K562 (cell line): ENCODE results near the gene FOXO4. TPM values are rescaled to one million over a fixed set of nuclear protein-coding genes. Genes with fewer than 3 reads are reported as not detected.
A peak's percentile ranks its signal among the peaks of the same experiment; 100 is the strongest.

Experiments used
- ATAC-seq: fragments of 200-7000 bp; cut with Tn5 transposase; 3 replicates; pipeline ENCODE4 v1.9.1; 2020; ENCODE audit warnings: moderate library complexity
- BruUV-seq: library from RNA; stranded (reverse); fragments of 400-500 nt; replicated peaks from 2 replicates; lab custom pipeline; 2021; lab: Mats Ljungman, UMichigan
- CTCF ChIA-PET: fragments of 300-600 bp; formaldehyde crosslinking; extraction: SDS; loops from one replicate; lab custom pipeline; 2021; ENCODE audit warnings: low intra/inter-chr PET ratio; lab: Yijun Ruan, JAX
- POLR2A ChIA-PET: fragments of 300-600, 350-650 bp; sonication (Branson Sonifier 250); formaldehyde crosslinking; extraction: SDS; loops from one replicate; lab custom pipeline; 2021; ENCODE audit warnings: antibody characterized with exemption, inconsistent platforms; lab: Yijun Ruan, JAX
- DNase-seq, 4 experiments: peaks; one replicate each; pipeline versions ENCODE4 v3.0.0 to v3.0.0-alpha.2; 2011 to 2018; ENCODE audit warnings: low spot score in 3 of 4, mixed read lengths in 3 of 4; ENCODE audit errors: extremely low read depth in 1 of 4
- FAIRE-seq: peaks from 2 replicates; lab custom pipeline; 2011; peaks lifted over from hg19 to GRCh38; lab: Jason Lieb, UNC
- H2AFZ ChIP-seq: 2 replicates; pipeline ENCODE4 v1.6.0; 2011; ENCODE audit warnings: low read depth, low read length, control low read depth, inconsistent platforms
- H3K27ac ChIP-seq: fragments of 200-600 bp; 3 replicates; pipeline ENCODE4 v1.8.0; 2011; ENCODE audit warnings: low read depth, mild to moderate bottlenecking, control low read depth, inconsistent platforms, low read length, moderate library complexity, mixed read lengths; ENCODE audit errors: extremely low read depth
- H3K27me3 ChIP-seq, 2 experiments: fragments of 300-600 bp in 1 of 2; 2 replicates in 1 of 2; 3 replicates in 1 of 2; pipeline versions ENCODE4 v1.6.0 to v1.8.0; 2011; ENCODE audit warnings: inconsistent platforms in 2 of 2, low read length in 2 of 2, mild to moderate bottlenecking in 1 of 2, mixed read lengths in 1 of 2, moderate library complexity in 1 of 2; ENCODE audit not compliant: control insufficient read depth in 2 of 2, insufficient read depth in 2 of 2
- H3K36me3 ChIP-seq: fragments of 300-600 bp; 3 replicates; pipeline ENCODE4 v1.8.0; 2011; ENCODE audit warnings: mild to moderate bottlenecking, low read length, inconsistent platforms; ENCODE audit not compliant: control insufficient read depth, insufficient read depth
- H3K4me1 ChIP-seq, 2 experiments: fragments of 200-600 bp in 1 of 2; replicated peaks in 1 of 2; 2 replicates in 1 of 2; 3 replicates in 1 of 2; pipeline versions ENCODE4 v1.5.1 to v1.8.0; 2011; ENCODE audit warnings: inconsistent platforms in 2 of 2, low read length in 2 of 2, mild to moderate bottlenecking in 1 of 2, mixed read lengths in 1 of 2, moderate library complexity in 1 of 2; ENCODE audit not compliant: control insufficient read depth in 2 of 2, insufficient read depth in 2 of 2
- H3K4me2 ChIP-seq: 2 replicates; pipeline ENCODE4 v1.6.1; 2011; ENCODE audit warnings: low read length, control low read depth, inconsistent platforms, mixed read lengths; ENCODE audit not compliant: insufficient read depth
- H3K4me3 ChIP-seq: fragments of 200-600 bp; sonication (generic), shearing (Covaris generic); 2 replicates; pipeline ENCODE4 v1.5.1; 2016; ENCODE audit warnings: control low read depth, inconsistent platforms
- H3K79me2 ChIP-seq: fragments of 200-600 bp; 3 replicates; pipeline ENCODE4 v1.8.0; 2011; ENCODE audit warnings: low read length, inconsistent platforms; ENCODE audit not compliant: control insufficient read depth, insufficient read depth
- H3K9ac ChIP-seq, 2 experiments: 2 replicates each; pipeline versions ENCODE4 v1.6.0 to v1.6.1; 2011; ENCODE audit warnings: low read depth in 2 of 2, low read length in 2 of 2, control low read depth in 1 of 2, inconsistent platforms in 1 of 2, mild to moderate bottlenecking in 1 of 2, mixed read lengths in 1 of 2; ENCODE audit not compliant: insufficient read depth in 1 of 2
- H3K9me1 ChIP-seq: one replicate; pipeline ENCODE4 v1.6.0; 2011; ENCODE audit warnings: inconsistent platforms, mild to moderate bottlenecking, low read length, moderate library complexity; ENCODE audit not compliant: control insufficient read depth, insufficient read depth
- H3K9me3 ChIP-seq: replicated peaks from 2 replicates; pipeline ENCODE4 v1.5.1; 2011; ENCODE audit warnings: low read depth, low read length, inconsistent platforms; ENCODE audit not compliant: control insufficient read depth, insufficient read depth
- H4K20me1 ChIP-seq: replicated peaks from 2 replicates; pipeline ENCODE4 v1.6.1; 2011; ENCODE audit warnings: low read length, inconsistent platforms, mixed read lengths; ENCODE audit not compliant: control insufficient read depth, insufficient read depth
- CBFA2T2 ChIP-seq: fragments of 450-650 bp; conservative IDR thresholded peaks from 2 replicates; pipeline ENCODE4 v1.6.1; 2017; ENCODE audit warnings: mild to moderate bottlenecking
- CBFA2T3 ChIP-seq: fragments of 450-650 bp; IDR thresholded peaks from 2 replicates; pipeline ENCODE4 v1.6.1; 2017
- EWSR1 ChIP-seq: fragments of 450-650 bp; IDR thresholded peaks from 2 replicates; pipeline ENCODE4 v1.6.1; 2018; ENCODE audit warnings: borderline replicate concordance, mild to moderate bottlenecking, low read depth, moderate library complexity; ENCODE audit not compliant: partially characterized antibody
- NCOR1 ChIP-seq: fragments of 450-650 bp; IDR thresholded peaks from 2 replicates; pipeline ENCODE4 v1.6.1; 2016; ENCODE audit warnings: mild to moderate bottlenecking, moderate library complexity
- NR2C1 ChIP-seq, 2 experiments: fragments of 450-650 bp; IDR thresholded peaks; 2 replicates each; pipeline ENCODE4 v1.6.1; 2017; ENCODE audit warnings: mild to moderate bottlenecking in 2 of 2, antibody characterized with exemption in 1 of 2, inconsistent platforms in 1 of 2, missing compliant biosample characterization in 1 of 2, missing genetic modification characterization in 1 of 2
- NR2C2 ChIP-seq, 2 experiments: fragments of 200-800 bp in 1 of 2; sonication (Bioruptor generic) in 1 of 2; sonication (generic) in 1 of 2; formaldehyde crosslinking in 1 of 2; IDR thresholded peaks; 2 replicates each; pipeline versions ENCODE4 v1.6.1 to v1.8.0; 2016 to 2022; ENCODE audit warnings: mild to moderate bottlenecking in 1 of 2, missing compliant biosample characterization in 1 of 2, missing genetic modification characterization in 1 of 2, missing genetic modification reagents in 1 of 2
- ZNF239 ChIP-seq: fragments of 250-450 bp; sonication (Bioruptor Pico); IDR thresholded peaks from 2 replicates; pipeline ENCODE4 v1.4.0; 2020; ENCODE audit warnings: mild to moderate bottlenecking
- WGBS: fragments of 100-300 bp; shearing (Covaris generic); methylation state at CpG from one replicate; pipeline ENCODE4 v1.1.6; 2016; ENCODE audit warnings: low coverage, mixed read lengths; ENCODE audit not compliant: insufficient coverage; ENCODE audit errors: missing lambda C conversion rate; 5-methylcytosine and 5-hydroxymethylcytosine counted together
- in situ Hi-C: fragments of 300-500 bp; cut with MboI; formaldehyde crosslinking; loops from 4 replicates; pipeline ENCODE4 v1.15.0; 2018; ENCODE audit warnings: inconsistent platforms, mixed read lengths
- intact Hi-C: fragments of 100-400 bp; cut with micrococcal nuclease; formaldehyde crosslinking; loops from 2 replicates; pipeline ENCODE4 v1.14.2; 2022
- polyA plus RNA-seq, 8 experiments: library from polyadenylated mRNA; depleted of rRNA in 4 of 8; stranded (reverse) in 5 of 8; unstranded in 3 of 8; fragments of >200 nt; fragmentation: Nextera tagmentation in 2 of 8; fragmentation: Illumina TruSeq in 1 of 8; extraction: Ambion mirVana in 2 of 8; extraction: Trizol in 1 of 8; gene quantifications; 2 replicates each; pipeline versions ENCODE4 v1.2.1 to v1.2.3, GENCODE V29; 2011 to 2014; ENCODE audit warnings: inconsistent platforms in 1 of 8, missing spikeins in 1 of 8
- total RNA-seq, 7 experiments: library from RNA; depleted of rRNA in 6 of 7; stranded (reverse); fragments of >200 nt in 6 of 7; fragmentation: Illumina TruSeq in 2 of 7; extraction: Trizol in 2 of 7; gene quantifications; 2 replicates each; pipeline versions ENCODE4 v1.2.1 to v1.2.3, GENCODE V29; 2011 to 2021; ENCODE audit warnings: low replicate concordance in 1 of 7

FOXO4 gene
- total and polyA plus RNA-seq, 9 of the 15 experiments (the other 6 are each of a cell fraction or from before 2014, with no cell fraction given): 0.13 to 26.6 (median 8.5) TPM

- 26% methylated on average over 6 of the region's 6 CpGs for WGBS
- intact Hi-C loops: no loop called here
- TF ChIP-seq NR2C1 (IDR thresholded peaks at IDR 0.05) (peak; percentile 80), NR2C1 (tag; IDR thresholded peaks at IDR 0.05) (peak; percentile 80), EWSR1 (no peak), ZNF239 (CRISPR knock-in tag) (no peak), CBFA2T3 (peak; percentile 53), CBFA2T2 (peak; percentile 35), NR2C2 (CRISPR knock-in tag; IDR thresholded peaks at IDR 0.05) (no peak), NR2C2 (tag; IDR thresholded peaks at IDR 0.05) (peak; percentile 24; the same call in 1 of the 2 replicates), NCOR1 (0 out of 2 replicates have a peak, but pooled peaks have one; percentile 6)
- TF ChIP-seq, all 486 proteins: peak for 5
- Histone ChIP-seq H3K4me1 (peaks cover 0 to 16% of the 10 kb centered on the region in 2 experiments; a peak in 2 of 5 replicates), H3K9ac (0 out of 4 replicates have a peak overlapping the region, but pooled peaks of 1 of the 2 experiments have one; percentile 35), H3K27ac (no peak overlapping the region), H2AFZ (no peak overlapping the region), H3K4me3 (no peak overlapping the region), H3K27me3 (no peaks in the 10 kb centered on the region), H3K9me1 (peaks cover 2% of the 10 kb centered on the region), H3K9me3 (no peaks in the 10 kb centered on the region), H3K79me2 (no peaks in the 10 kb centered on the region), H4K20me1 (no peaks in the 10 kb centered on the region), H3K4me2 (no peak overlapping the region), H3K36me3 (peaks cover 66% of the 10 kb centered on the region)
- FAIRE-seq (no peak), ATAC-seq (peak; percentile 43; the same call in 2 of the 3 replicates), DNase-seq (peak in 1 of 4 experiments; percentile 52)
- POLR2A ChIA-PET: no interaction called here
- CTCF ChIA-PET: no interaction called here
- no TSS peak for BruUV-seq
- in situ Hi-C loops: no loop called here
Observed at GRCh38 chrX:71140440-71140839, 44.8 kb downstream of the FOXO4 start.
